ENCODE results near the gene MDM2. TPM values are rescaled to one million over a fixed set of nuclear protein-coding genes. Genes with fewer than 3 reads are reported as not detected.

Gene MDM2
- total RNA-seq, 2 donors from 2014 or later: 54.1 to 93.4 TPM

DNA sequence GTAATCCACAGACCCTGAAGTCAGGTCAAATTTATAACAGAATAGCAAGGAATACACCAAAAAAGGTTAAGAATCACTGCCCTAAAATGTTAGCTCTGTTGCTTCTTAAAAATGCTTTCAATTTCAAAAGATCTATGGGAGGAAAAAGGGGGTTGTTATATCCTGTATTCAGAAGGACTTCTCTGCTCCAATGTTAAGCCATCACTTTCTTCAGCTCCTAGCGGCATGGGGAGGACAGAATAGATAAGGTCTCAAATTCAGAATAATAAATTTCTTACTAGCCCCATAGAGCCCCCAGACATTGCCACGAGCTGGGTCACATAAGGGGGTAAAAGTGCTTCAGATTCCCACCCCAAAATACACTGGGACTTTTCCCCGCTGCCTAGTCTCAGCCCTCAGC is 75.2 kb downstream of the MDM2 start:
- H3K4me3 ChIP-seq: no peak overlapping the region
- no peaks in the 10 kb centered on the region for H3K9me3 ChIP-seq
- intact Hi-C loops (cut with DNase I): no loop called here
- H3K4me1 ChIP-seq: peaks cover 7% of the 10 kb centered on the region
- 92 to 97% methylated on average over 3 of the region's 3 CpGs for WGBS, 2 donors
- no peaks in the 10 kb centered on the region for H3K27me3 ChIP-seq
- DNase-seq: no peak
- no peak for ATAC-seq
- TF ChIP-seq POLR2A (IDR thresholded peaks at IDR 0.05): no peak
- TF ChIP-seq, protein P1, sequence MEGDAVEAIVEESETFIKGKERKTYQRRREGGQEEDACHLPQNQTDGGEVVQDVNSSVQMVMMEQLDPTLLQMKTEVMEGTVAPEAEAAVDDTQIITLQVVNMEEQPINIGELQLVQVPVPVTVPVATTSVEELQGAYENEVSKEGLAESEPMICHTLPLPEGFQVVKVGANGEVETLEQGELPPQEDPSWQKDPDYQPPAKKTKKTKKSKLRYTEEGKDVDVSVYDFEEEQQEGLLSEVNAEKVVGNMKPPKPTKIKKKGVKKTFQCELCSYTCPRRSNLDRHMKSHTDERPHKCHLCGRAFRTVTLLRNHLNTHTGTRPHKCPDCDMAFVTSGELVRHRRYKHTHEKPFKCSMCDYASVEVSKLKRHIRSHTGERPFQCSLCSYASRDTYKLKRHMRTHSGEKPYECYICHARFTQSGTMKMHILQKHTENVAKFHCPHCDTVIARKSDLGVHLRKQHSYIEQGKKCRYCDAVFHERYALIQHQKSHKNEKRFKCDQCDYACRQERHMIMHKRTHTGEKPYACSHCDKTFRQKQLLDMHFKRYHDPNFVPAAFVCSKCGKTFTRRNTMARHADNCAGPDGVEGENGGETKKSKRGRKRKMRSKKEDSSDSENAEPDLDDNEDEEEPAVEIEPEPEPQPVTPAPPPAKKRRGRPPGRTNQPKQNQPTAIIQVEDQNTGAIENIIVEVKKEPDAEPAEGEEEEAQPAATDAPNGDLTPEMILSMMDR (IDR thresholded peaks at IDR 0.05): no peak
- H3K36me3 ChIP-seq (replicated peaks in 1 of 2; ENCODE audit: insufficient read depth in 1 of 2, low read depth in 2 of 2): no peaks in the 10 kb centered on the region
- H3K27ac ChIP-seq: no peak overlapping the region

DNA sequence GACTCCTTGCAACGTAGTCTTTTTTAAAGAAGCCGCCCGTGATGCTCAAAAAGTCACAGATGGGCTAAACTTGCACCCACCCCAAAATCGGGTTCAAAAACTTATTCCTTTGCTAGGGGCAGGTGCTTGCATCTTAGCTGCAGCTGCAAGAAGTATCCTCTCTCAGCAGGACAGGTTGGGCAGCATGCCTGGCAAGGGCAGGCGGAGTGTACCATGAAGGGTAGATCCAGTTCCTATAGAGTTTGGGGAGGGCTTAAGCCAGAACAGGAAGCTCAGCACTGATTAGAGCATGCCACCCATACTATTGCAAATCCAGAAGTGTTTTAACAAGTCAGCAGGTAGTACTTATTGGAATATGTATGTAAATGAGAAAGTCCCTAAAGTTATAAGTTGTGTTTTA is 76.3 kb downstream of the MDM2 start:
- 86 to 90% methylated on average over 5 of the region's 5 CpGs for WGBS, 2 donors
- intact Hi-C loops (cut with DNase I): no loop called here
- no peak for ATAC-seq

DNA sequence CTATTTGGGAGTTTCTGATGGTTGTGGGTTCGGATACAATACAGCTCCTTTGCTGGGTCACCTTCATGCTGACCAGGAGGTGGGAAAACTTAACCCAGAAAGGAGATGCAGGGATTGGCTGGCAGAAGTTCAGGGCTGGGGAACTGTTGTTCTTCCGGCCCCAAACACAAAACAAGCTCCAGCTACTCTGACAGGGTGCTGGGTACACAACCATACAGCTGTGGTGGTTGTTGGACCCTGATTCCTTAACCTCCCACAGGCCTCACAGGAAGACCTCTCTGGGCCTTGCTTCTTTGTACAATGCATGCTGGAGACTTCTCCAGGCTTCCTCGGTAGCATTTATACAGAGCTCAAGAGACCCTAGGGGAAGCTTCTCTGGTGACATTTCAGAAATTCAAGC is 77.4 kb downstream of the MDM2 start:
- TF ChIP-seq POLR2A (IDR thresholded peaks at IDR 0.05): no peak
- TF ChIP-seq, protein P1 (IDR thresholded peaks at IDR 0.05): no peak
- Histone ChIP-seq H3K4me1 (peaks cover 7% of the 10 kb centered on the region), H3K27me3 (no peaks in the 10 kb centered on the region), H3K36me3 (replicated peaks in 1 of 2; ENCODE audit: insufficient read depth in 1 of 2, low read depth in 2 of 2) (no peaks in the 10 kb centered on the region), H3K9me3 (no peaks in the 10 kb centered on the region), H3K27ac (no peak overlapping the region), H3K4me3 (no peak overlapping the region)
- DNase-seq: no peak
- no peak for ATAC-seq
- intact Hi-C loops (cut with DNase I): no loop called here
- WGBS, 2 donors: 89 to 100% methylated on average over 3 of the region's 3 CpGs

More for the DNA sequence above, 76.3 kb downstream of the MDM2 start:
- Histone ChIP-seq H3K27me3 (no peaks in the 10 kb centered on the region), H3K36me3 (replicated peaks in 1 of 2; ENCODE audit: insufficient read depth in 1 of 2, low read depth in 2 of 2) (no peaks in the 10 kb centered on the region), H3K9me3 (no peaks in the 10 kb centered on the region), H3K27ac (no peak overlapping the region), H3K4me3 (no peak overlapping the region), H3K4me1 (peaks cover 7% of the 10 kb centered on the region)
- no peak for DNase-seq
- TF ChIP-seq, protein P1 (IDR thresholded peaks at IDR 0.05): no peak
- TF ChIP-seq POLR2A (IDR thresholded peaks at IDR 0.05): no peak

DNA sequence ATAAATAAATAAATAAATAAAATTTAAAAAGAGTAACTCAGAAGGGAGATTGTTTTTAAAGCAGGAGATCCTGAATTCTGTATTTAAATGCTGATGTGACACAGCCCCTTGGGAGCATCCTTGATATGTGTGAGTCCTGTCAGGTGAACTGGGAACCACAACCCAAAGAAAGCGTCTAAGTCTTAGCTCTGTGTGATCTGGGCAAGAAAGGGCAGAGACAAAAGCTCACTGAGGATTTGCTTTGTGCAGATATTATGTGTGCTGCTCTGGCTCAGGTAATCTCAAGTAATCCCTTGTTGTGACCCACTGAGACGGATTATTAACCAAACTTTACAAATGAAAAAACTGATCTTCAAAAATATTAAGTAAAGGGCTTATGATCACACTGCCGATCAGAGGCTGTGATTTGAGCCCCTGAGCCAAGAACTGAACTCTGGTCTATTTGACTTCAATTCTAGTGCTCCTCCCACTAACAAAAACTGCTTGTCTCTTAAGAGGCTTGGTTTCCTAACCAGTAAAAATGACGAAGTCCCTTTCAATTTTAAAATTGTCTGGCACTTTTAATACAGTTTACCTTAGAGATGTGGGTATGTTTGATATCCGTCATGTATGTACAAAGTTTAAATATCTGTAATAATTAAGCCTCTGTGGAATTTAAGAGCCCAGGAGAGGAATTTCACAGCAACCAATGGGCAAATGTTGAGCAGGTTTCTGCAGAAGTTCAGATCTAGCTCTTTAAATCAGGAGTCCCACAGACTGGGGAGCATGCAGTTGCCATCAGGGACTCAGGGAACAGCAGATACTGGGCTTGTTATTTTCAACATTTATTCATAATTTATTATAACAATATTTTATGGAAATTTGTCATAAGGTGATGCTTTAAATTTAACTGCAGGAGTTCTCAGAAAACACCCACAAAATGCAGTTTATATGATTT is 78.9 kb downstream of the MDM2 start:
- intact Hi-C loops (cut with DNase I): no loop called here
- 79 to 83% methylated on average over 5 of the region's 5 CpGs for WGBS, 2 donors
- ATAC-seq (no peak), DNase-seq (no peak)
- no peak for TF ChIP-seq POLR2A (IDR thresholded peaks at IDR 0.05)
- TF ChIP-seq, protein P1 (IDR thresholded peaks at IDR 0.05): no peak
- Histone ChIP-seq H3K27me3 (no peaks in the 10 kb centered on the region), H3K36me3 (replicated peaks in 1 of 2; ENCODE audit: insufficient read depth in 1 of 2, low read depth in 2 of 2) (no peaks in the 10 kb centered on the region), H3K9me3 (no peaks in the 10 kb centered on the region), H3K4me3 (no peak overlapping the region), H3K27ac (no peak overlapping the region), H3K4me1 (no peaks in the 10 kb centered on the region)

DNA sequence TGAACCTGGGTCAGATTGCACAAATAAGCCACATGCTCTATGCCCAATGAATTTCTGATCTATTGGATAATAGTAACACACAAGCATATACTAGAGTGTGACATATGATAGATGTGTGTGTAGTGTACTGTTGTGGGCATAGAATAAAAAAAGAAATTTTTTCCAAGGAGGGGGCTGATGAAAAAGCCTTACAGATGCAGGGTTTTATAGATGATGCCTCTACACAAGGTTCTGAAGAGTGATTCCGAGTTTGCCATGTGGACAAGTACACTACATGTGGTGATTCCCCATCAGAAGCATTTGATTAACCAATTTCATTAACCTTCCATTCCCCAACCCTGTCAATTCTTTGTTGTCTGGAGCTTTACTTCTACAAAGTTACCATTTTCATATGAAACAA is 79.7 kb downstream of the MDM2 start:
- 94 to 100% methylated on average over 1 of the region's 1 CpG for WGBS, 2 donors
- no peaks in the 10 kb centered on the region for H3K9me3 ChIP-seq
- TF ChIP-seq, protein P1 (IDR thresholded peaks at IDR 0.05): no peak
- no peak for TF ChIP-seq POLR2A (IDR thresholded peaks at IDR 0.05)
- H3K4me1 ChIP-seq: no peaks in the 10 kb centered on the region
- intact Hi-C loops (cut with DNase I): no loop called here
- no peaks in the 10 kb centered on the region for H3K36me3 ChIP-seq (replicated peaks in 1 of 2; ENCODE audit: insufficient read depth in 1 of 2, low read depth in 2 of 2)
- no peak overlapping the region for H3K4me3 ChIP-seq
- ATAC-seq (no peak), DNase-seq (no peak)
- no peaks in the 10 kb centered on the region for H3K27me3 ChIP-seq
- no peak overlapping the region for H3K27ac ChIP-seq
